Measurements from ENCODE around the gene PGLYRP2. TPM values are rescaled to one million over a fixed set of nuclear protein-coding genes. Genes with fewer than 3 reads are reported as not detected.
A peak's percentile ranks its signal among the peaks of the same experiment; 100 is the strongest.

Gene PGLYRP2
- total and polyA plus RNA-seq, 9 of the 15 experiments (the other 6 are each of a cell fraction or from before 2014, with no cell fraction given): not detected

DNA sequence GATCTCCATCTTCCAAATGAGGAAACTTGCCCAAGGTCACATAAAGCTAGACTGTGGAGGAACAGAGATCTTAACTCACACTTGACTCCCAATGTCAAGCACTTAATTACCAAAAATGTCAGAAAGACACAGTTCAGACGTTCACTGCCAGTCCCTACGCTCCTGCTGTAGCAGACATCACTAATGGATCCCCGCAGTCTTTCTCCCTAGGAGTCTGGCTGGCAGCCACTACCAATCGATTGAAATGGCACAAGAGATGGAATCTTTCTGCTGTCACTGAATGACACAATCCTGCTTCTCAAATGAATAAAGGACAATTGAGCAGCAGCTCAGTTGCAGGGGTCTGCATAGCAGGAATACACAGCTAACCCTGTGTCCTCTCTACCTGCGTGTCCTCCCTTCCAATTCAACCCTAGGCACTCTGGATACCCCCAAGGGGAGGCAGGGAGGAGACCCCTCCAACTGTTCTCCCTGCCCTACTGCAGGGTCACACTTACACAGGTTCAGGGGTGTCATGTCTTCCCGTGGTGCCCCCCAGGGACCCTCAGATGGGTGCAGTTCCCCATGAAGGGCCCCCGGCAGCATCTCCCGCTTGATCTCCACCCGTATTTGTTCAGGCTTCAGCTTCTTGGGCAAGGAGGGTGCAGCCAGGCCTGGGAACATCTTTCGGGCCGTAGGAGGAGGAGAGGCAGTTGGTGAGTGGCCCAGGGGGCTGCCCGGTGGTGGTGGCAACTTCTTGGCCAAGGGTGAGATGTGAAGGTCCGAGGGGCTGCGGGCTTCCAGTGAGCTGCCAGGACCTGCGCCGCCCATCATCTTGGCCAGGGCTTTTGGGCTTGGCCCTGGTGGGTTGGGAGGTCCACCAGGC, 52.6 kb downstream of the PGLYRP2 start:
- peaks cover 8 to 40% of the 10 kb centered on the region in 2 experiments; a peak in 4 of 5 replicates for H3K4me1 ChIP-seq (replicated peaks in 1 of 2; ENCODE audit: control insufficient read depth in 2 of 2, insufficient read depth in 2 of 2, low read length in 2 of 2)
- in situ Hi-C loops (cut with MboI) (no loop called here), intact Hi-C loops (cut with micrococcal nuclease) (no loop called here)
- H3K4me3 ChIP-seq: no peak overlapping the region
- H3K4me2 ChIP-seq (ENCODE audit: insufficient read depth, low read length): no peak overlapping the region
- H3K9me1 ChIP-seq (ENCODE audit: control insufficient read depth, insufficient read depth, low read length): peaks cover 5% of the 10 kb centered on the region
- H3K79me2 ChIP-seq (ENCODE audit: control insufficient read depth, insufficient read depth, low read length): peaks cover 34% of the 10 kb centered on the region
- H2AFZ ChIP-seq (ENCODE audit: low read depth, low read length): no peak overlapping the region
- H3K9ac ChIP-seq (ENCODE audit: insufficient read depth in 1 of 2, low read depth in 2 of 2, low read length in 2 of 2): no peak overlapping the region; a peak in 1 of 4 replicates
- peak in 1 of 4 experiments; percentile 21 for DNase-seq (ENCODE audit: extremely low read depth in 1 of 4, low spot score in 3 of 4)
- ChIA-PET POLR2A (interaction anchor here (0.8 to 1.1 kb wide), 3 partner anchors 8 to 25 kb away, joined by 3 read pairs; partner anchors contain the start of gene AKAP8L), CTCF (ENCODE audit: low intra/inter-chr PET ratio) (no interaction called here)
- 86% methylated on average over 15 of the region's 16 CpGs for WGBS (ENCODE audit: insufficient coverage, low coverage, missing lambda C conversion rate)
- H3K36me3 ChIP-seq (ENCODE audit: control insufficient read depth, insufficient read depth, low read length): peaks cover 87% of the 10 kb centered on the region
- no peak overlapping the region for H3K27ac ChIP-seq (ENCODE audit: extremely low read depth, low read depth, low read length)
- peak; percentile 19; the same call in 2 of the 3 replicates for ATAC-seq
- no TSS peak for BruUV-seq (replicated peaks)
- no peaks in the 10 kb centered on the region for H3K9me3 ChIP-seq (replicated peaks; ENCODE audit: control insufficient read depth, insufficient read depth, low read depth, low read length)
- H3K27me3 ChIP-seq (ENCODE audit: control insufficient read depth in 2 of 2, insufficient read depth in 2 of 2, low read length in 2 of 2): no peaks in the 10 kb centered on the region
- no peaks in the 10 kb centered on the region for H4K20me1 ChIP-seq (replicated peaks; ENCODE audit: control insufficient read depth, insufficient read depth, low read length)
- no peak for FAIRE-seq
- TF ChIP-seq, protein P1, sequence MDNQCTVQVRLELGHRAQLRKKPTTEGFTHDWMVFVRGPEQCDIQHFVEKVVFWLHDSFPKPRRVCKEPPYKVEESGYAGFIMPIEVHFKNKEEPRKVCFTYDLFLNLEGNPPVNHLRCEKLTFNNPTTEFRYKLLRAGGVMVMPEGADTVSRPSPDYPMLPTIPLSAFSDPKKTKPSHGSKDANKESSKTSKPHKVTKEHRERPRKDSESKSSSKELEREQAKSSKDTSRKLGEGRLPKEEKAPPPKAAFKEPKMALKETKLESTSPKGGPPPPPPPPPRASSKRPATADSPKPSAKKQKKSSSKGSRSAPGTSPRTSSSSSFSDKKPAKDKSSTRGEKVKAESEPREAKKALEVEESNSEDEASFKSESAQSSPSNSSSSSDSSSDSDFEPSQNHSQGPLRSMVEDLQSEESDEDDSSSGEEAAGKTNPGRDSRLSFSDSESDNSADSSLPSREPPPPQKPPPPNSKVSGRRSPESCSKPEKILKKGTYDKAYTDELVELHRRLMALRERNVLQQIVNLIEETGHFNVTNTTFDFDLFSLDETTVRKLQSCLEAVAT (IDR thresholded peaks at IDR 0.05): peak in 1 of 2 experiments; percentile 99; a peak in 2 of 4 replicates
- TF ChIP-seq, protein P2, sequence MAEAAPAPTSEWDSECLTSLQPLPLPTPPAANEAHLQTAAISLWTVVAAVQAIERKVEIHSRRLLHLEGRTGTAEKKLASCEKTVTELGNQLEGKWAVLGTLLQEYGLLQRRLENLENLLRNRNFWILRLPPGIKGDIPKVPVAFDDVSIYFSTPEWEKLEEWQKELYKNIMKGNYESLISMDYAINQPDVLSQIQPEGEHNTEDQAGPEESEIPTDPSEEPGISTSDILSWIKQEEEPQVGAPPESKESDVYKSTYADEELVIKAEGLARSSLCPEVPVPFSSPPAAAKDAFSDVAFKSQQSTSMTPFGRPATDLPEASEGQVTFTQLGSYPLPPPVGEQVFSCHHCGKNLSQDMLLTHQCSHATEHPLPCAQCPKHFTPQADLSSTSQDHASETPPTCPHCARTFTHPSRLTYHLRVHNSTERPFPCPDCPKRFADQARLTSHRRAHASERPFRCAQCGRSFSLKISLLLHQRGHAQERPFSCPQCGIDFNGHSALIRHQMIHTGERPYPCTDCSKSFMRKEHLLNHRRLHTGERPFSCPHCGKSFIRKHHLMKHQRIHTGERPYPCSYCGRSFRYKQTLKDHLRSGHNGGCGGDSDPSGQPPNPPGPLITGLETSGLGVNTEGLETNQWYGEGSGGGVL (CRISPR knock-in tag; IDR thresholded peaks at IDR 0.05): no peak
- TF ChIP-seq, protein P3, sequence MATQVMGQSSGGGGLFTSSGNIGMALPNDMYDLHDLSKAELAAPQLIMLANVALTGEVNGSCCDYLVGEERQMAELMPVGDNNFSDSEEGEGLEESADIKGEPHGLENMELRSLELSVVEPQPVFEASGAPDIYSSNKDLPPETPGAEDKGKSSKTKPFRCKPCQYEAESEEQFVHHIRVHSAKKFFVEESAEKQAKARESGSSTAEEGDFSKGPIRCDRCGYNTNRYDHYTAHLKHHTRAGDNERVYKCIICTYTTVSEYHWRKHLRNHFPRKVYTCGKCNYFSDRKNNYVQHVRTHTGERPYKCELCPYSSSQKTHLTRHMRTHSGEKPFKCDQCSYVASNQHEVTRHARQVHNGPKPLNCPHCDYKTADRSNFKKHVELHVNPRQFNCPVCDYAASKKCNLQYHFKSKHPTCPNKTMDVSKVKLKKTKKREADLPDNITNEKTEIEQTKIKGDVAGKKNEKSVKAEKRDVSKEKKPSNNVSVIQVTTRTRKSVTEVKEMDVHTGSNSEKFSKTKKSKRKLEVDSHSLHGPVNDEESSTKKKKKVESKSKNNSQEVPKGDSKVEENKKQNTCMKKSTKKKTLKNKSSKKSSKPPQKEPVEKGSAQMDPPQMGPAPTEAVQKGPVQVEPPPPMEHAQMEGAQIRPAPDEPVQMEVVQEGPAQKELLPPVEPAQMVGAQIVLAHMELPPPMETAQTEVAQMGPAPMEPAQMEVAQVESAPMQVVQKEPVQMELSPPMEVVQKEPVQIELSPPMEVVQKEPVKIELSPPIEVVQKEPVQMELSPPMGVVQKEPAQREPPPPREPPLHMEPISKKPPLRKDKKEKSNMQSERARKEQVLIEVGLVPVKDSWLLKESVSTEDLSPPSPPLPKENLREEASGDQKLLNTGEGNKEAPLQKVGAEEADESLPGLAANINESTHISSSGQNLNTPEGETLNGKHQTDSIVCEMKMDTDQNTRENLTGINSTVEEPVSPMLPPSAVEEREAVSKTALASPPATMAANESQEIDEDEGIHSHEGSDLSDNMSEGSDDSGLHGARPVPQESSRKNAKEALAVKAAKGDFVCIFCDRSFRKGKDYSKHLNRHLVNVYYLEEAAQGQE (IDR thresholded peaks at IDR 0.05; ENCODE audit: borderline replicate concordance): peak; percentile 71
- TF ChIP-seq, protein P3 (CRISPR knock-in tag; IDR thresholded peaks at IDR 0.05; ENCODE audit: low read depth): no peak
- TF ChIP-seq ZNF23 (CRISPR knock-in tag; IDR thresholded peaks at IDR 0.05): peak; percentile 97
- peak; percentile 96 for TF ChIP-seq ZBTB17 (CRISPR knock-in tag; IDR thresholded peaks at IDR 0.05)
- no peak for TF ChIP-seq TBP (optimal IDR thresholded peaks at IDR 0.05; ENCODE audit: low read depth, low read length)
